SK-N-SH (cell line): ENCODE measurements around the gene ABCB4. TPM values are rescaled to one million over a fixed set of nuclear protein-coding genes. Genes with fewer than 3 reads are reported as not detected.
A peak's percentile ranks its signal among the peaks of the same experiment; 100 is the strongest.

Experiments
- CTCF ChIA-PET: fragments of 300-600, 350-600 bp; formaldehyde crosslinking; extraction: SDS; loops from one replicate; lab custom pipeline; 2021; lab: Yijun Ruan, JAX
- POLR2A ChIA-PET: fragments of 350-600 bp; sonication (Branson Sonifier 250); formaldehyde crosslinking; extraction: SDS; loops from one replicate; lab custom pipeline; 2020; ENCODE audit warnings: antibody characterized with exemption, inconsistent platforms; lab: Yijun Ruan, JAX
- DNase-seq: peaks from one replicate; pipeline ENCODE4 v3.0.0; 2012
- H2AFZ ChIP-seq: fragments of 200-600 bp; sonication (generic); 2 replicates; pipeline ENCODE4 v1.8.1; 2016; ENCODE audit warnings: antibody characterized with exemption, mild to moderate bottlenecking, low read depth
- H3F3A ChIP-seq: fragments of 200-600 bp; sonication (generic); replicated peaks from 2 replicates; pipeline ENCODE3; 2016; ENCODE audit warnings: antibody characterized with exemption, mild to moderate bottlenecking; ENCODE audit not compliant: insufficient read depth
- H3K27ac ChIP-seq, 2 experiments: fragments of 200-500 bp in 1 of 2; fragments of 200-600 bp in 1 of 2; sonication (Bioruptor generic) in 1 of 2; sonication (generic), shearing (Covaris generic) in 1 of 2; 2 replicates each; pipeline versions ENCODE4 v1.5.1 to v1.6.1; 2014 to 2016; ENCODE audit warnings: low read depth in 2 of 2, inconsistent platforms in 1 of 2, low read length in 1 of 2, mild to moderate bottlenecking in 1 of 2, mixed read lengths in 1 of 2
- H3K27me3 ChIP-seq: fragments of 200-600 bp; sonication (generic), shearing (Covaris generic); 2 replicates; pipeline ENCODE4 v1.6.1; 2016; ENCODE audit warnings: mixed run types; ENCODE audit not compliant: insufficient read depth
- H3K36me3 ChIP-seq, 2 experiments: fragments of 200-500 bp in 1 of 2; fragments of 200-600 bp in 1 of 2; sonication (Bioruptor generic) in 1 of 2; sonication (generic) in 1 of 2; replicated peaks in 1 of 2; 2 replicates each; pipeline versions ENCODE3 to v1.5.1; 2014 to 2016; ENCODE audit warnings: low read length in 1 of 2, mild to moderate bottlenecking in 1 of 2; ENCODE audit not compliant: insufficient read depth in 2 of 2, control insufficient read depth in 1 of 2
- H3K4me1 ChIP-seq, 2 experiments: fragments of 200-500 bp in 1 of 2; fragments of 200-600 bp in 1 of 2; sonication (Bioruptor generic) in 1 of 2; sonication (generic), shearing (Covaris generic) in 1 of 2; 2 replicates each; pipeline versions ENCODE4 v1.5.1 to v1.6.1; 2014 to 2016; ENCODE audit warnings: low read depth in 1 of 2, low read length in 1 of 2, mixed run types in 1 of 2; ENCODE audit not compliant: insufficient read depth in 2 of 2, control insufficient read depth in 1 of 2
- H3K4me2 ChIP-seq: fragments of 200-600 bp; sonication (generic), shearing (Covaris generic); 2 replicates; pipeline ENCODE4 v1.6.1; 2017; ENCODE audit warnings: mixed run types
- H3K4me3 ChIP-seq, 2 experiments: fragments of 200-500 bp in 1 of 2; fragments of 200-600 bp in 1 of 2; sonication (Bioruptor generic) in 1 of 2; sonication (generic), shearing (Covaris generic) in 1 of 2; 2 replicates each; pipeline versions ENCODE4 v1.5.1 to v1.8.1; 2014 to 2016; ENCODE audit warnings: low read depth in 2 of 2, inconsistent platforms in 1 of 2, low read length in 1 of 2, mild to moderate bottlenecking in 1 of 2, mixed read lengths in 1 of 2, moderate library complexity in 1 of 2
- H3K79me2 ChIP-seq: fragments of 200-600 bp; sonication (generic); 2 replicates; pipeline ENCODE4 v1.8.1; 2017; ENCODE audit warnings: mild to moderate bottlenecking; ENCODE audit not compliant: insufficient read depth
- H3K9ac ChIP-seq: fragments of 200-600 bp; sonication (generic); 2 replicates; pipeline ENCODE4 v1.6.1; 2017; ENCODE audit warnings: mixed run types
- H3K9me2 ChIP-seq: fragments of 200-600 bp; sonication (generic); 2 replicates; pipeline ENCODE4 v1.6.1; 2017; ENCODE audit warnings: mixed run types
- H3K9me3 ChIP-seq: fragments of 200-600 bp; sonication (generic); 2 replicates; pipeline ENCODE4 v1.6.1; 2017; ENCODE audit warnings: mixed run types, mild to moderate bottlenecking, moderate library complexity
- H4K20me1 ChIP-seq: fragments of 200-600 bp; sonication (generic); 2 replicates; pipeline ENCODE4 v1.6.1; 2017; ENCODE audit warnings: mild to moderate bottlenecking, mixed run types; ENCODE audit not compliant: insufficient read depth
- CHD2 ChIP-seq: fragments of 150-350 bp; IDR thresholded peaks from 2 replicates; pipeline ENCODE4 v1.6.1; 2018; ENCODE audit warnings: low read length; ENCODE audit not compliant: partially characterized antibody
- CTCF ChIP-seq: fragments of 200-600 bp; sonication (generic); IDR thresholded peaks from 2 replicates; pipeline ENCODE4 v1.6.1; 2017; ENCODE audit warnings: antibody characterized with exemption, mild to moderate bottlenecking, moderate library complexity
- ELF1 ChIP-seq: IDR thresholded peaks from 2 replicates; pipeline ENCODE4 v1.4.0; 2012
- EP300 ChIP-seq, 2 experiments: IDR thresholded peaks; 2 replicates each; pipeline versions ENCODE4 v1.4.0 to v1.6.1; 2012; ENCODE audit warnings: borderline replicate concordance in 1 of 2, low read depth in 1 of 2, low read length in 1 of 2
- EZH2phosphoT487 ChIP-seq: fragments of 200-600 bp; sonication (generic); IDR thresholded peaks from 2 replicates; pipeline ENCODE4 v1.6.1; 2017; ENCODE audit warnings: low read depth, mixed run types, mild to moderate bottlenecking, antibody characterized with exemption, moderate library complexity, borderline replicate concordance
- FOSL2 ChIP-seq: IDR thresholded peaks from 2 replicates; pipeline ENCODE4 v1.4.0; 2012; ENCODE audit warnings: low read depth, mild to moderate bottlenecking, moderate library complexity, borderline replicate concordance
- FOXJ3 ChIP-seq: sonication (generic); formaldehyde crosslinking; IDR thresholded peaks from 2 replicates; pipeline ENCODE4 v1.5.1; 2020; ENCODE audit warnings: mild to moderate bottlenecking, missing genetic modification reagents
- FOXM1 ChIP-seq: IDR thresholded peaks from 2 replicates; pipeline ENCODE4 v1.4.0; 2012; ENCODE audit warnings: low read depth, mild to moderate bottlenecking
- GABPA ChIP-seq: IDR thresholded peaks from 2 replicates; pipeline ENCODE4 v1.4.0; 2012; ENCODE audit warnings: low read depth, mild to moderate bottlenecking
- GATA2 ChIP-seq: sonication (generic); formaldehyde crosslinking; IDR thresholded peaks from 2 replicates; pipeline ENCODE4 v1.5.0; 2020; ENCODE audit warnings: mild to moderate bottlenecking, missing genetic modification reagents
- JUND ChIP-seq: IDR thresholded peaks from 2 replicates; pipeline ENCODE4 v1.4.0; 2012
- NFIC ChIP-seq: IDR thresholded peaks from 2 replicates; pipeline ENCODE4 v1.4.0; 2012; ENCODE audit warnings: borderline replicate concordance
- NRF1 ChIP-seq: IDR thresholded peaks from 2 replicates; pipeline ENCODE4 v1.6.1; 2012; ENCODE audit warnings: low read depth, mild to moderate bottlenecking, low read length
- RCOR1 ChIP-seq: fragments of 150-350 bp; IDR thresholded peaks from 2 replicates; pipeline ENCODE4 v1.6.1; 2017; ENCODE audit warnings: antibody characterized with exemption, low read length
- RFX5 ChIP-seq: IDR thresholded peaks from 2 replicates; pipeline ENCODE4 v1.6.1; 2012; ENCODE audit warnings: mild to moderate bottlenecking, improper control_type of control experiment, low read length
- RXRA ChIP-seq: IDR thresholded peaks from 2 replicates; pipeline ENCODE4 v1.4.0; 2012; ENCODE audit warnings: low read depth, mild to moderate bottlenecking, borderline replicate concordance
- SIN3A ChIP-seq: IDR thresholded peaks from 2 replicates; pipeline ENCODE4 v1.6.1; 2012; ENCODE audit warnings: low read depth, mild to moderate bottlenecking, low read length, moderate library complexity, borderline replicate concordance
- SMC3 ChIP-seq: IDR thresholded peaks from 2 replicates; pipeline ENCODE4 v1.6.1; 2012; ENCODE audit warnings: low read depth, low read length, improper control_type of control experiment
- TAF1 ChIP-seq: IDR thresholded peaks from 2 replicates; pipeline ENCODE4 v1.6.1; 2012; ENCODE audit warnings: low read depth, mild to moderate bottlenecking, low read length, moderate library complexity, borderline replicate concordance
- TEAD4 ChIP-seq: IDR thresholded peaks from 2 replicates; pipeline ENCODE4 v1.4.0; 2012; ENCODE audit warnings: mild to moderate bottlenecking, borderline replicate concordance; ENCODE audit not compliant: insufficient read depth
- USF1 ChIP-seq: IDR thresholded peaks from 2 replicates; pipeline ENCODE4 v1.4.0; 2012; ENCODE audit warnings: low read depth, borderline replicate concordance
- YY1 ChIP-seq: IDR thresholded peaks from 2 replicates; pipeline ENCODE4 v1.4.0; 2012; ENCODE audit warnings: low read depth, mild to moderate bottlenecking
- WGBS: methylation state at CpG from one replicate; pipeline ENCODE4 v1.1.6; 2017; ENCODE audit warnings: low lambda C conversion rate; 5-methylcytosine and 5-hydroxymethylcytosine counted together
- polyA plus RNA-seq, 3 experiments: library from polyadenylated mRNA; depleted of rRNA; stranded (reverse); fragments of >200 nt; gene quantifications; 2 replicates each; pipeline ENCODE4 v1.2.3, GENCODE V29; 2012
- TF ChIP-seq, protein P1 (sequence below): IDR thresholded peaks from 2 replicates; pipeline ENCODE4; 2012
- TF ChIP-seq, protein P2 (sequence below): IDR thresholded peaks from 2 replicates; pipeline ENCODE4 v1.6.1; 2012; ENCODE audit warnings: mild to moderate bottlenecking, low read depth, low read length, moderate library complexity
- TF ChIP-seq, protein P3 (sequence below): fragments of 150-350 bp; IDR thresholded peaks from 2 replicates; pipeline ENCODE4 v1.6.1; 2016; ENCODE audit warnings: mild to moderate bottlenecking, low read depth, low read length

Gene ABCB4
- polyA plus RNA-seq, 1 of the 3 experiments (the other 2 are of a cell fraction), result 0.18 TPM

GRCh38 chr7:87416682-87417587, 58.5 kb downstream of the ABCB4 start:
- no peak overlapping the region for H3K4me2 ChIP-seq
- TF ChIP-seq EZH2phosphoT487 (no peak), TEAD4 (no peak), YY1 (no peak), CHD2 (no peak), RFX5 (no peak), NFIC (peak; percentile 10; the same call in 1 of the 2 replicates), RCOR1 (peak; percentile 19; the same call in 1 of the 2 replicates), CTCF (peak; percentile 93), GABPA (no peak), EP300 (IDR thresholded peaks at IDR 0.05; ENCODE audit: borderline replicate concordance in 1 of 2, low read depth in 1 of 2, low read length in 1 of 2) (no peak), RXRA (no peak), GATA2 (no peak), SMC3 (peak; percentile 98), FOSL2 (no peak), TAF1 (no peak), JUND (no peak), SIN3A (no peak), FOXJ3 (CRISPR knock-in tag) (no peak), NRF1 (no peak), USF1 (no peak), FOXM1 (no peak), ELF1 (no peak)
- TF ChIP-seq, protein P1, sequence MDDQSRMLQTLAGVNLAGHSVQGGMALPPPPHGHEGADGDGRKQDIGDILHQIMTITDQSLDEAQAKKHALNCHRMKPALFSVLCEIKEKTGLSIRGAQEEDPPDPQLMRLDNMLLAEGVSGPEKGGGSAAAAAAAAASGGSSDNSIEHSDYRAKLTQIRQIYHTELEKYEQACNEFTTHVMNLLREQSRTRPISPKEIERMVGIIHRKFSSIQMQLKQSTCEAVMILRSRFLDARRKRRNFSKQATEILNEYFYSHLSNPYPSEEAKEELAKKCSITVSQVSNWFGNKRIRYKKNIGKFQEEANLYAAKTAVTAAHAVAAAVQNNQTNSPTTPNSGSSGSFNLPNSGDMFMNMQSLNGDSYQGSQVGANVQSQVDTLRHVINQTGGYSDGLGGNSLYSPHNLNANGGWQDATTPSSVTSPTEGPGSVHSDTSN, result no peak
- TF ChIP-seq, protein P2, sequence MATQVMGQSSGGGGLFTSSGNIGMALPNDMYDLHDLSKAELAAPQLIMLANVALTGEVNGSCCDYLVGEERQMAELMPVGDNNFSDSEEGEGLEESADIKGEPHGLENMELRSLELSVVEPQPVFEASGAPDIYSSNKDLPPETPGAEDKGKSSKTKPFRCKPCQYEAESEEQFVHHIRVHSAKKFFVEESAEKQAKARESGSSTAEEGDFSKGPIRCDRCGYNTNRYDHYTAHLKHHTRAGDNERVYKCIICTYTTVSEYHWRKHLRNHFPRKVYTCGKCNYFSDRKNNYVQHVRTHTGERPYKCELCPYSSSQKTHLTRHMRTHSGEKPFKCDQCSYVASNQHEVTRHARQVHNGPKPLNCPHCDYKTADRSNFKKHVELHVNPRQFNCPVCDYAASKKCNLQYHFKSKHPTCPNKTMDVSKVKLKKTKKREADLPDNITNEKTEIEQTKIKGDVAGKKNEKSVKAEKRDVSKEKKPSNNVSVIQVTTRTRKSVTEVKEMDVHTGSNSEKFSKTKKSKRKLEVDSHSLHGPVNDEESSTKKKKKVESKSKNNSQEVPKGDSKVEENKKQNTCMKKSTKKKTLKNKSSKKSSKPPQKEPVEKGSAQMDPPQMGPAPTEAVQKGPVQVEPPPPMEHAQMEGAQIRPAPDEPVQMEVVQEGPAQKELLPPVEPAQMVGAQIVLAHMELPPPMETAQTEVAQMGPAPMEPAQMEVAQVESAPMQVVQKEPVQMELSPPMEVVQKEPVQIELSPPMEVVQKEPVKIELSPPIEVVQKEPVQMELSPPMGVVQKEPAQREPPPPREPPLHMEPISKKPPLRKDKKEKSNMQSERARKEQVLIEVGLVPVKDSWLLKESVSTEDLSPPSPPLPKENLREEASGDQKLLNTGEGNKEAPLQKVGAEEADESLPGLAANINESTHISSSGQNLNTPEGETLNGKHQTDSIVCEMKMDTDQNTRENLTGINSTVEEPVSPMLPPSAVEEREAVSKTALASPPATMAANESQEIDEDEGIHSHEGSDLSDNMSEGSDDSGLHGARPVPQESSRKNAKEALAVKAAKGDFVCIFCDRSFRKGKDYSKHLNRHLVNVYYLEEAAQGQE, result no peak
- TF ChIP-seq, protein P3, sequence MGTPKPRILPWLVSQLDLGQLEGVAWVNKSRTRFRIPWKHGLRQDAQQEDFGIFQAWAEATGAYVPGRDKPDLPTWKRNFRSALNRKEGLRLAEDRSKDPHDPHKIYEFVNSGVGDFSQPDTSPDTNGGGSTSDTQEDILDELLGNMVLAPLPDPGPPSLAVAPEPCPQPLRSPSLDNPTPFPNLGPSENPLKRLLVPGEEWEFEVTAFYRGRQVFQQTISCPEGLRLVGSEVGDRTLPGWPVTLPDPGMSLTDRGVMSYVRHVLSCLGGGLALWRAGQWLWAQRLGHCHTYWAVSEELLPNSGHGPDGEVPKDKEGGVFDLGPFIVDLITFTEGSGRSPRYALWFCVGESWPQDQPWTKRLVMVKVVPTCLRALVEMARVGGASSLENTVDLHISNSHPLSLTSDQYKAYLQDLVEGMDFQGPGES, result no peak

More at GRCh38 chr7:87416682-87417587, 58.5 kb downstream of the ABCB4 start:
- peak; percentile 48 for DNase-seq
- POLR2A ChIA-PET, result no interaction called here
- Histone ChIP-seq H3K9me2 (no peaks in the 10 kb centered on the region), H3F3A (peaks cover 10% of the 10 kb centered on the region), H2AFZ (no peak overlapping the region), H3K9ac (no peak overlapping the region), H3K4me1 (peaks cover 8 to 9% of the 10 kb centered on the region in 2 experiments; a peak in 3 of 4 replicates), H3K79me2 (no peaks in the 10 kb centered on the region), H3K27ac (no peak overlapping the region), H3K36me3 (no peaks in the 10 kb centered on the region), H3K27me3 (no peaks in the 10 kb centered on the region), H4K20me1 (no peaks in the 10 kb centered on the region), H3K9me3 (no peaks in the 10 kb centered on the region), H3K4me3 (no peak overlapping the region)
- WGBS, result 51% methylated on average over 5 of the region's 5 CpGs
- CTCF ChIA-PET, result interaction anchor here (0.6 to 17.4 kb wide), 69 partner anchors 9 to 721 kb away, joined by 3 to 409 read pairs (median 4); partner anchors contain the start of gene CROT
